ENCODE results near the gene CLIC6. TPM values are rescaled to one million over a fixed set of nuclear protein-coding genes. Genes with fewer than 3 reads are reported as not detected.

Gene CLIC6
- 1 to 10 TPM; 1.7 to 3.9 (median 2.7) TPM for polyA plus RNA-seq (ENCODE audit: insufficient read length in 4 of 4)

- no peak for DNase-seq (ENCODE audit: low read depth in 4 of 4, low spot score in 3 of 4)
Measured at GRCh38 chr21:34668803-34669148, at the start of gene CLIC6. Gene CLIC6, plus strand, starts transcription at chr21:34668994. Its CDS starts 395 bp downstream, at chr21:34669389.

GRCh38 chr21:34619841-34620665, 48.7 kb upstream of the CLIC6 start:
- no peak for DNase-seq (ENCODE audit: low read depth in 4 of 4, low spot score in 3 of 4)

- DNase-seq (ENCODE audit: low read depth in 4 of 4, low spot score in 3 of 4), result no peak
Measured at GRCh38 chr21:34621434-34622350, 47.1 kb upstream of the CLIC6 start.

GRCh38 chr21:34623516-34623915, 45.3 kb upstream of the CLIC6 start:
- no peak for DNase-seq (ENCODE audit: low read depth in 4 of 4, low spot score in 3 of 4)

GRCh38 chr21:34625030-34625593, 43.7 kb upstream of the CLIC6 start:
- no peak for DNase-seq (ENCODE audit: low read depth in 4 of 4, low spot score in 3 of 4)

GRCh38 chr21:34626131-34626530, 42.7 kb upstream of the CLIC6 start:
- DNase-seq (ENCODE audit: low read depth in 4 of 4, low spot score in 3 of 4), result no peak

GRCh38 chr21:34630536-34631143, 38.2 kb upstream of the CLIC6 start:
- DNase-seq (ENCODE audit: low read depth in 4 of 4, low spot score in 3 of 4), result peak; percentile 37 to 46 (median 41)

- DNase-seq (ENCODE audit: low read depth in 4 of 4, low spot score in 3 of 4), result no peak
Measured at GRCh38 chr21:34632498-34632897, 36.3 kb upstream of the CLIC6 start.

- no peak for DNase-seq (ENCODE audit: low read depth in 4 of 4, low spot score in 3 of 4)
Measured at GRCh38 chr21:34635307-34635706, 33.5 kb upstream of the CLIC6 start.

GRCh38 chr21:34636961-34637360, 31.8 kb upstream of the CLIC6 start:
- no peak for DNase-seq (ENCODE audit: low read depth in 4 of 4, low spot score in 3 of 4)

GRCh38 chr21:34639250-34639649, 29.5 kb upstream of the CLIC6 start:
- no peak for DNase-seq (ENCODE audit: low read depth in 4 of 4, low spot score in 3 of 4)

GRCh38 chr21:34639882-34640788, 28.7 kb upstream of the CLIC6 start:
- no peak for DNase-seq (ENCODE audit: low read depth in 4 of 4, low spot score in 3 of 4)

GRCh38 chr21:34640858-34641257, 27.9 kb upstream of the CLIC6 start:
- no peak for DNase-seq (ENCODE audit: low read depth in 4 of 4, low spot score in 3 of 4)

- DNase-seq (ENCODE audit: low read depth in 4 of 4, low spot score in 3 of 4), result no peak
Measured at GRCh38 chr21:34642211-34643075, 26.4 kb upstream of the CLIC6 start.

- no peak for DNase-seq (ENCODE audit: low read depth in 4 of 4, low spot score in 3 of 4)
Measured at GRCh38 chr21:34644825-34645224, 24.0 kb upstream of the CLIC6 start.

- no peak for DNase-seq (ENCODE audit: low read depth in 4 of 4, low spot score in 3 of 4)
Measured at GRCh38 chr21:34647555-34647954, 21.2 kb upstream of the CLIC6 start.

GRCh38 chr21:34648739-34649297, 20.0 kb upstream of the CLIC6 start:
- DNase-seq (ENCODE audit: low read depth in 4 of 4, low spot score in 3 of 4), result no peak

GRCh38 chr21:34649400-34649799, 19.4 kb upstream of the CLIC6 start:
- DNase-seq (ENCODE audit: low read depth in 4 of 4, low spot score in 3 of 4), result no peak
